Karpas-422 (cell line): ENCODE data around the gene ST14. TPM values are rescaled to one million over a fixed set of nuclear protein-coding genes. Genes with fewer than 3 reads are reported as not detected.
"Not testable (repeated sequence)": the region's sequence is repeated elsewhere in the genome, so short reads cannot be mapped to it uniquely, and the experiment has no call there.

ENCODE experiments used
- DNase-seq: peaks from one replicate; pipeline ENCODE4 v3.0.0-alpha.2; 2015
- H2AFZ ChIP-seq: fragments of 200-600 bp; sonication (generic); 2 replicates; pipeline ENCODE4 v1.6.1; 2014; ENCODE audit warnings: antibody characterized with exemption, low read length, mixed read lengths
- H3K27ac ChIP-seq: fragments of 200-600 bp; sonication (generic); 2 replicates; pipeline ENCODE4 v1.5.1; 2014; ENCODE audit warnings: mild to moderate bottlenecking, low read length, moderate library complexity
- H3K27me3 ChIP-seq: fragments of 200-600 bp; sonication (generic); 2 replicates; pipeline ENCODE4 v1.6.1; 2014; ENCODE audit warnings: low read length, mixed read lengths
- H3K36me3 ChIP-seq: fragments of 200-600 bp; sonication (generic); 2 replicates; pipeline ENCODE4 v1.6.1; 2014; ENCODE audit warnings: low read length, mixed read lengths; ENCODE audit not compliant: insufficient read depth
- H3K4me1 ChIP-seq: fragments of 200-600 bp; sonication (generic); 2 replicates; pipeline ENCODE4 v1.6.1; 2014; ENCODE audit warnings: mild to moderate bottlenecking, low read length, mixed read lengths
- H3K4me2 ChIP-seq: fragments of 200-600 bp; sonication (generic); 2 replicates; pipeline ENCODE4 v1.6.1; 2014; ENCODE audit warnings: low read length, low read depth, mild to moderate bottlenecking; ENCODE audit not compliant: poor library complexity, severe bottlenecking
- H3K4me3 ChIP-seq: fragments of 200-600 bp; sonication (generic); 2 replicates; pipeline ENCODE4 v1.5.1; 2014; ENCODE audit warnings: mild to moderate bottlenecking, antibody characterized with exemption, low read length, mixed read lengths
- H3K79me2 ChIP-seq: fragments of 200-600 bp; sonication (generic); 2 replicates; pipeline ENCODE4 v1.6.1; 2014; ENCODE audit warnings: mild to moderate bottlenecking, low read length, mixed read lengths
- H3K9ac ChIP-seq: fragments of 200-600 bp; sonication (generic); 2 replicates; pipeline ENCODE4 v1.6.0; 2014; ENCODE audit warnings: low read length
- H3K9me2 ChIP-seq: fragments of 200-600 bp; sonication (generic), shearing (Covaris generic); replicated peaks from 2 replicates; pipeline ENCODE4 v1.6.0; 2014; ENCODE audit warnings: mild to moderate bottlenecking, low read length, moderate library complexity; ENCODE audit not compliant: insufficient read depth
- H3K9me3 ChIP-seq: fragments of 300-700, 200-600 bp; sonication (generic); 2 replicates; pipeline ENCODE4 v1.6.1; 2014; ENCODE audit warnings: low read length, mixed read lengths
- H4K20me1 ChIP-seq: fragments of 200-600 bp; sonication (generic); 2 replicates; pipeline ENCODE4 v1.6.1; 2014; ENCODE audit warnings: mild to moderate bottlenecking, antibody characterized with exemption, low read length, low read depth; ENCODE audit not compliant: insufficient read depth
- total RNA-seq: library from RNA; depleted of rRNA; stranded (reverse); fragments of >200 nt; shearing (Covaris generic); gene quantifications from 2 replicates; pipeline ENCODE4 v1.2.3, GENCODE V29; 2014; ENCODE audit warnings: low replicate concordance

Gene ST14
- total RNA-seq, 1 experiment from 2014 or later = 0.30 TPM

- Histone ChIP-seq H3K9me2 (no peaks in the 10 kb centered on the region), H3K4me3 (no peak overlapping the region), H3K36me3 (no peaks in the 10 kb centered on the region), H3K4me2 (peak overlapping the region; percentile 26), H3K9me3 (no peaks in the 10 kb centered on the region), H3K4me1 (peaks cover 37% of the 10 kb centered on the region), H3K79me2 (peaks cover 75% of the 10 kb centered on the region), H2AFZ (no peak overlapping the region), H3K9ac (no peak overlapping the region), H3K27ac (no peak overlapping the region), H3K27me3 (no peaks in the 10 kb centered on the region), H4K20me1 (no peaks in the 10 kb centered on the region)
- DNase-seq = no peak
These were observed 84.2 kb downstream of the ST14 start for GRCh38 chr11:130243816-130244215.

- no peaks in the 10 kb centered on the region for H3K27me3 ChIP-seq
- no peak overlapping the region for H3K4me3 ChIP-seq
- no peaks in the 10 kb centered on the region for H3K9me3 ChIP-seq
- no peaks in the 10 kb centered on the region for H4K20me1 ChIP-seq
- no peaks in the 10 kb centered on the region for H3K36me3 ChIP-seq
- H3K79me2 ChIP-seq = peaks cover 79% of the 10 kb centered on the region
- peaks cover 28% of the 10 kb centered on the region for H3K4me1 ChIP-seq
- DNase-seq = no peak
- no peak overlapping the region for H2AFZ ChIP-seq
- no peak overlapping the region for H3K9ac ChIP-seq
- H3K4me2 ChIP-seq = no peak overlapping the region
- no peak overlapping the region for H3K27ac ChIP-seq
- no peaks in the 10 kb centered on the region for H3K9me2 ChIP-seq
These were observed 85.3 kb downstream of the ST14 start for GRCh38 chr11:130244848-130245247.

- not testable (repeated sequence) for H2AFZ ChIP-seq, H3K27me3 ChIP-seq, H3K9ac ChIP-seq, H3K9me2 ChIP-seq, H4K20me1 ChIP-seq, H3K36me3 ChIP-seq, H3K4me3 ChIP-seq, H3K4me2 ChIP-seq, H3K9me3 ChIP-seq, H3K27ac ChIP-seq, DNase-seq
- H3K79me2 ChIP-seq = peaks cover 84% of the 10 kb centered on the region
- H3K4me1 ChIP-seq = peaks cover 28% of the 10 kb centered on the region
These were observed 85.8 kb downstream of the ST14 start for GRCh38 chr11:130245375-130245774.

- Histone ChIP-seq H3K9me3 (no peaks in the 10 kb centered on the region), H3K79me2 (peaks cover 86% of the 10 kb centered on the region), H3K36me3 (no peaks in the 10 kb centered on the region), H3K4me2 (no peak overlapping the region), H4K20me1 (no peaks in the 10 kb centered on the region), H3K27ac (no peak overlapping the region), H2AFZ (no peak overlapping the region), H3K27me3 (no peaks in the 10 kb centered on the region), H3K4me3 (no peak overlapping the region), H3K9me2 (no peaks in the 10 kb centered on the region), H3K4me1 (peaks cover 28% of the 10 kb centered on the region), H3K9ac (no peak overlapping the region)
- DNase-seq = no peak
These were observed 86.7 kb downstream of the ST14 start for GRCh38 chr11:130246270-130246669.

GRCh38 chr11:130246738-130247137, 87.2 kb downstream of the ST14 start:
- Histone ChIP-seq H3K36me3 (no peaks in the 10 kb centered on the region), H2AFZ (no peak overlapping the region), H3K27ac (no peak overlapping the region), H3K4me2 (no peak overlapping the region), H3K79me2 (peaks cover 86% of the 10 kb centered on the region), H3K4me1 (peaks cover 28% of the 10 kb centered on the region), H3K9me2 (no peaks in the 10 kb centered on the region), H4K20me1 (no peaks in the 10 kb centered on the region), H3K4me3 (no peak overlapping the region), H3K27me3 (no peaks in the 10 kb centered on the region), H3K9me3 (no peaks in the 10 kb centered on the region), H3K9ac (no peak overlapping the region)
- DNase-seq = no peak

GRCh38 chr11:130247319-130247718, 87.7 kb downstream of the ST14 start:
- Histone ChIP-seq H3K36me3 (no peaks in the 10 kb centered on the region), H3K9me3 (no peaks in the 10 kb centered on the region), H3K4me3 (no peak overlapping the region), H3K4me2 (no peak overlapping the region), H3K9me2 (no peaks in the 10 kb centered on the region), H3K27me3 (no peaks in the 10 kb centered on the region), H3K4me1 (peaks cover 22% of the 10 kb centered on the region), H3K79me2 (peaks cover 87% of the 10 kb centered on the region), H3K9ac (no peak overlapping the region), H4K20me1 (no peaks in the 10 kb centered on the region), H3K27ac (no peak overlapping the region), H2AFZ (no peak overlapping the region)
- DNase-seq = no peak

GRCh38 chr11:130249371-130249770, 89.8 kb downstream of the ST14 start:
- Histone ChIP-seq H3K27ac (no peak overlapping the region), H2AFZ (no peak overlapping the region), H3K9me2 (no peaks in the 10 kb centered on the region), H3K4me2 (no peak overlapping the region), H3K4me3 (no peak overlapping the region), H3K79me2 (peaks cover 74% of the 10 kb centered on the region), H3K4me1 (peaks cover 8% of the 10 kb centered on the region; the same call in 1 of the 2 replicates), H4K20me1 (no peaks in the 10 kb centered on the region), H3K36me3 (no peaks in the 10 kb centered on the region), H3K9me3 (no peaks in the 10 kb centered on the region), H3K9ac (no peak overlapping the region), H3K27me3 (no peaks in the 10 kb centered on the region)
- DNase-seq = no peak

GRCh38 chr11:130249929-130250328, 90.3 kb downstream of the ST14 start:
- H3K27me3 ChIP-seq, H4K20me1 ChIP-seq, H3K4me3 ChIP-seq, H3K9me2 ChIP-seq, H3K9ac ChIP-seq, DNase-seq, H3K4me2 ChIP-seq, H3K36me3 ChIP-seq, H2AFZ ChIP-seq, H3K4me1 ChIP-seq, H3K9me3 ChIP-seq, H3K27ac ChIP-seq: not testable (repeated sequence)
- H3K79me2 ChIP-seq = peaks cover 71% of the 10 kb centered on the region

GRCh38 chr11:130251763-130252162, 92.2 kb downstream of the ST14 start:
- H3K9me3 ChIP-seq, H3K4me3 ChIP-seq, H3K27ac ChIP-seq, H3K4me2 ChIP-seq, DNase-seq, H2AFZ ChIP-seq, H3K27me3 ChIP-seq, H3K9me2 ChIP-seq, H3K4me1 ChIP-seq, H4K20me1 ChIP-seq, H3K36me3 ChIP-seq, H3K9ac ChIP-seq: not testable (repeated sequence)
- peaks cover 67% of the 10 kb centered on the region for H3K79me2 ChIP-seq
